Right lung (tissue), 5 donors: ENCODE results near the gene C3orf70. TPM values are rescaled to one million over a fixed set of nuclear protein-coding genes. Genes with fewer than 3 reads are reported as not detected.
"Not testable (repeated sequence)": the region's sequence is repeated elsewhere in the genome, so short reads cannot be mapped to it uniquely, and the experiment has no call there.

Source experiments
- DNase-seq, 2 donors: peaks; one replicate each; pipeline ENCODE4 v3.0.0-alpha.2; 2013
- polyA plus RNA-seq, 5 donors: library from polyadenylated mRNA; unstranded; fragments of 120-200 nt; gene quantifications; one replicate each; pipeline versions ENCODE4 v1.2.1 to v1.2.3, GENCODE V29; 2013; ENCODE audit warnings: inconsistent platforms in 1 of 5, low replicate concordance in 1 of 5; ENCODE audit not compliant: insufficient read length in 5 of 5, insufficient read depth in 1 of 5

Gene C3orf70
- polyA plus RNA-seq, 5 donors: 4.0 to 6.3 (median 4.9) TPM

DNA sequence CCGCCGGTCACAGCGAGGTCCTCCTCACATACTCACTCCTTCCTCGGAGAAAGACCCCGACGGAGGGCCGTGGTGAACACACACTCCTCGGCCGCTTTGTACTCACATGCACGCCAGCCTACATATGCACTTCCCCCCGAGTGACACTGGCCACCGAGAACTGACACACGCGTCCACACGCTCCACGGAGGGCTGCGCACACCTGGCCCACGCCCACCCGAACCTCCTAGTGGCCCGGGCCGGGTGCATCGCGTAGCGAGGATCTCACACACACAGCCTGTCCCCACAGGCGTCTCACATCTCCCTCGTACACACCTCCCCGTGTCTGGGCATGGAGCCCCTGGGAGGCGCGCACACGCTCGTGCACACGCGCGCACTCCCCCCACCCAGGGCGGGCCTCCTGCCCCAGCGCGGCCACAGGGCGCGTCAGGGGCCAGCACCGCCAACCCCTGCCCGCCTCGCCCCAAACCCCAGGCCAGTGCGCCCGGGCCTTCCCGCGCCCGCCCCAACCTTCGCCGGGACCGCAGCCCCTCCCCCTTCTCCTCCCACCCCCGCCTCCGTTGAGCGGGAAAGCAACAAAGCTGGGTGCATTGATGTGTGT, 411 bp upstream of the C3orf70 start:
- DNase-seq: peak in 1 of 2 donors; percentile 54

DNA sequence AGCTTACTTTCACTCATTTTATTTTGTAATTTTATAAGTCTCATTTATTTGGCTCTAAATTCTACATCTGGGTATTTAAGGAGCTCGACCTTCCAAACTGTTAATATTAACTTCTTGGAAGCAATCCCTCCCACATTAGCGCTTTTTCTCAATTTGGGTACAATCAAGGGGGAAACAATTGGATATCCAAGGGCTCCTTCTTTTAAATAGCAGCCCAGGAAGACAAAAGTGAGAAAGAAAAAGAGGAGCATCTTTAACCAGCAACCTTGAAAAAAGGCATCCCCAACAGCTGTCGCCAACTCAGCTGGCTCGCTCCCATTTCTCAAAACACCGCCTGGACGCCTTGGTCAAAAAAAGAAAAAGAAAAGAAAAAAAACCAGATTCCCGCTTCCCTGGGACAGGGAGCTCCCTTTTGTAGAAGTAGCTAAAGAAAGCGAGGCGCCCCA, 873 bp downstream of the C3orf70 start:
- DNase-seq: no peak

DNA sequence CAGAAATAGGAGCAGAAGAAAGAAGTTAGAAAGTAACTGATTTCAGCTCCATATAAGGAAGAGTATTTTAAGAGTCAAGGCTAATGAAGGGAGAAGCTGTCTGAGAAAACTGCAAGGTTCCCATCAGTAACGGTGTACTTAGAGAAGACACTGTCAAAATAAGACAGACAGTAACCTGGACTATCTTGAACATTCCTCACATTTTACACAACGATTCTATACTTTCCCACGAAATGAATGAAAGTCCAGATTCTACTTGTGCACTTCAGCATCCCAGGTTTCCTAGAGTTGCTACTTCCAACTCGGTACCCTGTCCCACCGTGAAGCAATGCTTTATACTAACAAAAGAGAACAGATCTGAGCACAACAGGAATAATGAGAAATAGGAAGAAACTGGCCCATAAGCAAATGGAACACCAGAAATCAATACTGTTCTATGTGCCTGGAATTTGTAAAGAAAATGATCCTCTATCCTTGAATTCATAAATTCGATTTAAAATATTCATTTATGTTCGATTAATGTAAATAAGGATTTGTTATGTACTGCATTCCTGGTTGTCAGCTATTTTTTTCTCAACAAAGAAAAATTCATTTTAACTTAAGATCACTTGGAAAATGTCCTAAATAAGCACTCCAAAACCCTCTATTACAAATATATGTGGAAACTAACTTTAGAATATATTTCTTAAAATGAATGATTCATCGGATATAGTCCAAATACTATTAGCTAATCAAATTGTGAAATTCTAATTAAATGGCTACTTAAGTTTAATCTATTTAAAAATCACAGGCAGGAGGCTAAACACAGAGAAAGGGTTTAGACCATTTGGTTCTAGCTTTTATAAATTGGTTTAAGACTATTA, 1.5 kb downstream of the C3orf70 start:
- no peak for DNase-seq

DNA sequence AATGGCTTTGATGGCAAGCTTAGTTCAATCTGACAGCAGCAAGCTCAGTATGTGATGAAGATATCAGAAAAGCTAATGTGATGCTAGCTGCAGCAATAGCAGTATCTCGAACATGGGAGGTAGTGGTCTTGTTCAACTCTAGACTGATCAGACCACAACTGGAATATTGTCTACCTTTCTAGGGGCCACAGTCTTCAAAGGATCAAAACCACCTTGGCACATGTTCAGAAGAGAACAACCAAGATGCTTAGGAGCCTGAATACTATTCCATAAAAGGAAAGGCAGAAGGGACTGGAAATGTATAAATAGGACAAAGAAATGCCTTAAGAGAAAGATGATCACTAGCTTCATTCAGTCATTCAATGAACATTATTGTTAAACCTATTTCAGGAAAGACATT, 2.3 kb downstream of the C3orf70 start:
- no peak for DNase-seq

DNA sequence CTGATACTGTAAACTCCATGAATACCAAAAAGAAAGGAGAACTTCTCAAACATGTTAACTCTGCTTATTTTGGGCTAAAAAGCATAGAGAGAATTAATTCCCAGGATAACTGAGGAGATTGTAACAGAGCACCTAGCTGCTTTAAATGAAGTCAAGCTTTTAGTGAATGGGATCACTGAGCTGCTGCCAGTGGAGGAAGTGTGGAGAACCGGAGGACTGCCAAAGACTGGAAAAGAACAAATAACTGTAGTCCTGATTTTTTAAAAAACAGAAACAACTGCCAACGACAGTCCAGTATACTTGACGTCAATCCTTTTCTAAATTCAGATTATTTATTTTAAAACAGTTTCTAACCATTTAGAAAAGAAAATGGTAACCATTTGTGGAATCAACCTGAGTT, 3.3 kb downstream of the C3orf70 start:
- DNase-seq: no peak

DNA sequence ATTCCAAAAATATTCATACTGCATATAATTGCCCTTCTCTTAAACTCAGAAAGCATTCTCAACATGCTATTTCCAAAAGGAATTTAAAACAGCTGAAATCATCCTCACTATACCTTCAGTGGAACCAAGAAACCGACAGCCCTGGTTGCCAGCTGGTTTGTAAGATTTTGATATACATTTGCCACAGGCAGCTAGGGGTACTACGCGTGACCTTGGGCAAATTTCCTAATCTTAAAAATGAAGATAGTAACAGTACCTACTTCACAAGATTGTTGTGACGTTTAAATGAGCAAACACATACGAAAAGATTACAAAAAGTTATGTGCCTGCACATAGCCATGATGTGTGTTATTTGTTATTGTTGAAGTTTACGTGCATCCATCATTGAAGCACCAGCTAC, 7.3 kb downstream of the C3orf70 start:
- DNase-seq: no peak

DNA sequence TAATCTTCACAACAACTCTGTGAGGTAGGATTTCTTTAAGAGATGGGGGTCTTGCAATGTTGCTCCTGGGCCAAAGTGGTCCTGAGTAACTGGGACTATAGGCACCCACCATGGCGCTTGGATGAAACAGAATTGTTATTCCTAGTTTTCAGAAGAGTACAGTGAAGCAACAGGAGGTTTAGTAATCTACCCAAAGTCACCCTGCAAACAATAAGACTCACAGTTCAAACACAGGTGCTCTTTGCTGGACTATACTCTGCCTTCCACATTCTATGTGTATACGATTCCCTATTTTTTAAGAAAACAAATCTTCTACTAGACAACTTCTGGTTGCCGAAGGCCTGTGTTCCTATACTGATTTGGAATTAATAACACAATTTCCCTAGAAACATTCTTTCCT, 8.1 kb downstream of the C3orf70 start:
- no peak for DNase-seq

DNA sequence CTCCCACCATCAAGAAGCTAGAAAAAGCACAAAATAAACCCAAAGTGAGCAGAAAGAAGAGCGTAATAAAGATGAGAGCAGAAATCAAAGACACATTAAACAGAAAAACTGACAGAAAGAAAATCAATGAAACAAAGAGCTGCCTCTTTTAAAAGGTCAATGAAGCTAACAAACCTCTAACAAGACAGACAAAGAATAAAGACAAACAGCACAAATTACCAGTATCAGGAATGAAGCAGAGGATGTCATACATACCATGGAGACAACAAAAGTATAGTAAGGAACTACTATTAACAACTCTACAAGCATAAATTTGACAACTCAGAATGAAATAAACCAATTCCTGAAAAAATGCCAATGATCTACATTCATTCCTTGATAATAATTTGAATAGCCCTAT, 15.0 kb downstream of the C3orf70 start:
- DNase-seq: no peak

DNA sequence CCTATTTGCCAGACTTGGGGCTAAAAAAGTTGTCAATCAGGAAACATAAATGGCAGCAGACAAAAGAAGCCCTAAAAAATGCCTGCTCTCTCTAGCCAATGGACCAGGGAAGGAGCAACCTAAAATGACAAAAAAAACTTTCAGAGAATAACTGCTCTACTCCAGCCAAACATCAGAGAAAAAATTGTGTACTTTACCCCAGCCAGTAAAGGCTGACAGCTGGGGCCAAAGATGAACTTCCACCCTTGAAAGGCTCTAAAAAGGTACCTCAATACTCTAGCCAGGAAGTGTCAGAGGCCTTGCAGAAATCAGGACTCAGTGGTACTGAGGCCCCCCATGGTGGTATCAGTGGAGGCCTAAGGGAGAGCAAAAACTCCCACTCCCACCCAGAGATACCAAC, 18.4 kb downstream of the C3orf70 start:
- no peak for DNase-seq

DNA sequence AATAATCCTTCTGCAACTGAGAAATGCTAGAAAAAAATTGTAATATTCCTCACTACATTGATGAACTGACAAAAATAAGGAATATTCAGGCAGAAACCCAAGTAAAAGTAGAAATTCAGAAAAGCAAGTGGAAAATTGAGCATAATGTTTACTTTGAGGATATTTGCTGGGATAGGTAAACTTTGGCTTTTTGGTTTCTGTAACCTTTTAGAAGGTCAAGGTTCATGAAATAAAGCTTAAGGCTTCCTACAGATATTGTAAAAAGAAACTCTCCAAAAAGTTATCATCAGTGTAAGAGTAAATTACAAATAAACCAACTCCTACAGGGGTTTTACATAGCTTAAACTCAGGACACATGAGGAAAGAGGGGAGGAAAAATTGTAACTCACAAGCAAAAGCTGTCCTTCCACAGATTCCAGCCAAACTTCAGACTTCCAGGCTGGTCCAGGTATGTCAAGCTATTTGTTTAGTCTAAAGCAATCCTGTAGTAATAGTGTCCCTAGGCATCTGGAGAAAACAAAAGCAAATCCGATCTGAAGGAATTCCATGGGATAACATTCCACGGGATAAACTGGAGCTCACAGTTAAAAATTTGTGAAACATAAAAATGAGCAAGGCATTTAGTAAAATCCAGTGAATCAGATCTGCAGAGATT, 21.1 kb downstream of the C3orf70 start:
- no peak for DNase-seq

DNA sequence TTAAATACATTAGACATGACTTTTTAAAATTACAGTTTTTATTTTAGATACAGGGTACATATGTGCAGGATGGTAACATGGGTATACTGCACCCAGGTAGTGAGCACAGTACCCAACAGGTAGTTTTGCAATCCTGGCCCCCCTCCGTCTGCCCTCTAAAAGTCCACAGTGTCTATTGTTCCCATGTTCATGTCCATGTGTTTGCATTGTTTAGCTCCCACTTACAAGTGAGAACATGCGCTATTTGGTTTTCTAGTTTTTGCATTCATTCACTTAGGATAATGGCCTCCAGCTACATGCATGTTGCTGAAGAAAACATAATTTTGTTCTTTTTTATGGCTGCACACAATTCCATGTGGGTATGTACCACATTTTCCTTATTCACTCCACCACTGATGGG, 23.8 kb downstream of the C3orf70 start:
- DNase-seq: no peak

DNA sequence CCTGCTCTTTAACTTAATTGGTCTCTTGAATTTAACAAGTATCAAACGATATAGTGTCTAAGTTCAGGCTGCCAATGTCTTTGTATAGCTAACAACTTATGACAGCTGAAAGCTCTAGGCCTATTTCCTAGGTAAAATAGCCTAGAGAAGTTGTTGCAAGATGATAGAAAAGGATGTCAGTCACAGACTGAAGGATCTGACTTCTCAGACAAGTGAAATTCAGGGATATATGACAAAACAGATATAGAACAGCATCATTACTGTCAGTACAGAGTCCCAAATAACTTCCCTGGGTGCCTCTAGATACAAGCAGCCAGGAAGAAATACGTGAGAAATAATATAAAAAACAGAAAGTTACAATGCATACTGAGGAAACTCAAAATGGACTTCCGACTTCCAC, 26.7 kb downstream of the C3orf70 start:
- DNase-seq: no peak

DNA sequence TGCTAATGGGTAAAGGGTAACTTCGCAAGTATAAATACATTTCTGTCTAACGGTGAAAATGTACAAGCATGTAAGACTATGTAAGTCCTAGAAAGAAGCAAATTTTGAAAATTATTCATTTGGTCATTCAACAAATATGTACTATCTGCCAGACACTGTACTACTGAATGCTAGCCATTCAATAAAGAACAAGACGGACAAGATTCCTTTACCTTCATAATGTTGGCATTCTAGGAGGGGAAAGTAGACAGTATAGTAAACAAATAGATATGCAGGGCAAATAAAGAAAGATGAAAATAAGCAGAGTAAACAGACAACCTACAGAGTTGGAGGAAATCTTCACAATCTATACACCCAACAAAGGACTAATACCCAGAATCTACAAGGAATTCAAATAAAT, 32.7 kb downstream of the C3orf70 start:
- no peak for DNase-seq

DNA sequence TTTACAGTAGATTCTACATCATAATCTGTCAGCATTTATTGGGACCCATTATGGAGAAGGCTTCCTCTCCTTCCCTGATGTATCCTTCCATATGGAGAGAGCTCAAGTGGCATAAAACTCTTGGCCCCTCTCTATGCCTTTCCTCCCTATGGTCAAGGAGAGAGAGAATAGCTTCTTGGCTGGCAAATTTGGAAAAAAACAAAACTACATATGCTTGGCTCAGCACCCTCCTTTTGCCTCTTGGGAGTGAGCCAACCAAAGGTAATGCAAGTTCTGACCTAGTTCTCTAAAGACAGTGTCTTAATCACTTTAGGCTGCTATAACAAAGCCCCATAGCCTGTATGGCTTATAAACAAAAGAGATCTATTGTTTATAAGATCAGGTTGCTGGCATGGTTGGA, 37.5 kb downstream of the C3orf70 start:
- no peak for DNase-seq

DNA sequence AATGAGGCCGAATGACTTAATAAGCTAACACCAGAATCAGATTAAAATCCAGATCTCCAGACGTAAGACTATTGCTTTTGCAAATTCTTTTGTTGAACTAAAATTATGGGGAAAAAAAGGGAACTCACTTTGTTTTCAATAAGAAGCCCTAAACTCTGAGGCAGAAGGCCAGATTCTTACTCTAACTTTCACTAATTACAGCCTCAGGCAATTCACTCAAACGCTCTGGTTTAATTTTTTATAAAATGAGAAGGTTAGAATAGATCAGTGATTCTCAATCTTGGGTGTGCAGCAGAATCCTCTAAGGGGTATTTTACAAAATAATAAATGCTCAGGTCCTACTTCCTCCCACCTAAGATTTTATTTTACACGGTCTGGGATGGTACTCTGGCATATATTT, 38.1 kb downstream of the C3orf70 start:
- DNase-seq: no peak

DNA sequence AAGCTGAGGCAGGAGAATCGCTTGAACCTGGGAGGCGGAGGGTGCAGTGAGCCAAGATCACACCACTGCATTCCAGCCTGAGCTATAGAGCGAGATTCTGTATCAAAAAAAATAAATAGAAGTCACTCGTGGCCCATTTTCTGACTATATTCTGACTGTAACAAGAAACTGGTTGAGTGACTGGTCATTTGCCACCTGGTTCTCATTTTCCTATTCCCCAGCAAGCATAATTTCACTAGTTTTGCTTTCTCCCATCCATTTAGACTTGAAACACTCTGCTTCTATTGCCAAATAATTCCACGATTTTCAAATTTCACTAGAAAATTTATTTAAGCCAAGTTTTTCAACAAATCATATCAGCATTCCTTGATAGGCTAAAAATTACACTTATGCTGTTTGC, 40.7 kb downstream of the C3orf70 start:
- DNase-seq: no peak

DNA sequence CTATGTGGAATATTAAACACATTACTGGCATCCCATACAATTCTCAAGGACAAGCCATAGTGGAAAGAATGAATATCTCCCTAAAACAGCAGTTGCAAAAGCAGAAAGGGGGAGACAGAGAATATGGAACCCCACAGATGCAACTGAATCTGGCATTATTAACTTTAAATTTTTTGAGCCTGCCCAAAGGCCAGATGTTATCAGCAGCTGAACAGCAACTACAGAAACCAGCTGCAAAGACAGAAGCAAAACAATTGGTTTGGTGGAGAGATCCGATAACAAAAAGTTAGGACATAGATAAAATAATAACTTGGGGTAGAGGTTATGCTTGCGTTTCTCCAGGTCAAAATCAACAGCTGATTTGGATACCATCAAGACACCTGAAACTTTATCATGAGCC, 43.8 kb downstream of the C3orf70 start:
- not testable (repeated sequence) for DNase-seq

DNA sequence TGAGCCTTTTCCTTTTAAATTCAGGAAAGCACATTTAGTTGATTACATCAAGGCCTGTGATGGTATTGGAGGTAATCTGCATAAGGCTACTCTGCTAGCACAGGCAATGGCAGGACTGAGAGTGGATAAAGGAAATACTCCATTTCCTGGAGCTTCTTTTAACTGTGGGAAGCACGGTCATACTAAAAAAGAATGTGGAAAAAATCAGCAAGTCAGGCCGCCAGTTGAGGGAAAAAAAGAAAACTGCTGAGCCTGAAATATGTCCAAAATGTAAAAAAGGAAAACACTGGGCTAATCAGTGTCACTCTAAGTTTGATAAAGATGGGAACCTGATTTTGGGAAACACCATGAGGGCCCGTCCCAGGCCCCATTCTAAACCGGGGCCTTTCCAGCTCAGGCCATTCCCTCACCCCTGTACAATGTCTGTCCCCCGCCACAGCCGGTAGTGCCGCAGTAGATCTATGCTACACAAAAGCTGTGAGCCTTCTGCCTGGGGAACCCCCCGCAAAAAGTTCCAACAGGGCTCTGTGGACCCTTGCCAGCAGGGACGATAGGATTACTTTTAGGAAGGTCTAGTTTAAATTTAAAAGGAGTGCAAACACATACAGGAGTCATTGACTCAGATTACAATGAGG, 46.5 kb downstream of the C3orf70 start:
- DNase-seq: not testable (repeated sequence)

DNA sequence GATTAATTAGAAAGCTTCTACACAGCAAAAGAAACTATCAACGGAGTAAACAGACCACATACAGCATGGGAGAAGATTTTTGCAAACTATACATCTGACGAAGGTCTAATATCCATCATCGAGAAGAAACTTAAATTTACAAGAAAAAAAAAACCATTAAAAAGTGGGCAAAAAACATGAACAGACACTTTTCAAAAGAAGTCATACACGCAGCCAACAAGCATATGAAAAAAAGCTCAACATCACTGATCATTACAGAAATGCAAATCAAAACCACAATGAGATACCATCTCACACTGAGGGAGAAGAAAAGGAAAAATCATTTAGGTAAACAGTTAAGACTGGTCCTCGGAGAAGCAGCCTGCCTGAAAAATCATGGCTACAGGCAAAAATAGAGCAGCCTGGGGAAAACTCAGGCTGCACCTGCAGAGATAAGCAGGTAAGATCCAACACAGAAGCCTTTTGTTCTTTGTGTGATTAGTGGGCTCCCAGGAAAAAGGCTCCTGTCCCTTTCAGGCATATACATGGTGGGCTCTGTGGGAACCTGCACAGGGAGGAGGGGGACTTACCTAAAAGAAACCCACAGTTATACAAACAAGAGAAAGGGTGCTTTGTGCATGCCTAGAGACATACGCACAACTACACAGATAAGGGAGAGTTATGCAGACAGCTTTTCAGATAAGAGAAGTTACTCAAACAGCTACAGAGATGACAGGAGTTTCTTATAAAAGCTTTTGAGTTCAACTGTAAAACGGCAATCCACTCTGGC, 49.3 kb downstream of the C3orf70 start:
- DNase-seq: no peak

DNA sequence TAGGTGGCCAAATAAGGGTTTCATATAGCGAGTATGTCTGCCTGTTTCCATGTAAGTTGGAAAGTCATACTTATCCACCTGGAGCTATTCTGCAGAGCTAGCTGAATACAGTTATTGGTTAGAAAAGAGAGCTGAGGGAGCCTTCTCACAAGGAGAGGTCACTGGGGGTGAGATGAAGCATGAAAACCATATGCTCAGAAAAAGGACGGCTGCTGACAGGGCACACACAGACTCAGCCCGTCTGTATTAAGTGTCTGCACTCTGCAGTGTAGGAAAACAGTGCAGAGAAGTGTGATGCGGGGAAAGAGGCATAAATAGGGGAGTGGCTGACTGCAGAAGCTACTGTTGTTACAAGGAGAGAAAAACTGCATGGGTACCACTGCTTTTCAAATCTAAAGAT, 58.2 kb downstream of the C3orf70 start:
- DNase-seq: no peak

DNA sequence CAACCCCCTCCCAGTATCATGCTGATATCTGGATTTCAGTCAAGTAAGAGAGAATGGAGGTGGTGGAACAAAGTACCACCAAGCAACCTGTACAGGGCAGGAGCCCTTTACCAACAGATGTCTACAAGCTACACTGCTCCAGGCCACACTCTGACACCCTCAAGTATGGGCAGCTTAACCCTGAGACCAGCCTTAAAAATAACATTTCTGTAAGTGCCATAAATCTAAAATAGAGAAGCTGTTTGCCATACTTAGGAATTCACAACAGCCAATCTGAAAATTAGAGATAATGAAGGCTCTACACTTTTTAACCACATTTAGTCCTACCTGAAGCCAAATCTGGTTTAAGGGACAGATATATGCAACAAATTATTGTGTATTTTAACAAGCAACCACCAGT, 59.7 kb downstream of the C3orf70 start:
- DNase-seq: no peak

DNA sequence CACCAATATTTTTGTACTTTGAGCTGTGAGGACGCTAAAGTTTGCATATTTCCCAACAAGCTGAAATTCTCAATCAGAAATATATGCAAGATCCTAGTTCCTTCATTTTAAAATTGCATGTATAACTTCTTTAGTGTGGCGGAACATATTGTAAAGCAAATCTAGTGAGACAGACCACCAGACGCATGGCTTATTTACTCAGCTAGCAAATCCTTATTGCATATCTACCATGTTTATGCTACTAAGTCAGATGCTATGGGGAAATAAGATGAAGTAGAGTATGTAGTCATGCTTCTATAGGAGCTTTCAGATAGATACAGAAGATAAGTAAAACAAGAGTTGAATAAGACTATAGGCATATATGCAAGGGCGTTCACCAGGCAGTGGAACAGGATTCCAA, 62.0 kb downstream of the C3orf70 start:
- DNase-seq: no peak
